GM19372 (cell line): ENCODE data around the gene KCTD14.
"Not testable (repeated sequence)": the region's sequence is repeated elsewhere in the genome, so short reads cannot be mapped to it uniquely, and the experiment has no call there.

ENCODE experiments used
- ATAC-seq: cut with Tn5 transposase; IDR thresholded peaks from one replicate; pipeline ENCODE4 v1.9.1; 2021; ENCODE audit warnings: mild to moderate bottlenecking, low read depth, moderate library complexity; ENCODE audit not compliant: unreplicated experiment

The KCTD14 gene, protein sequence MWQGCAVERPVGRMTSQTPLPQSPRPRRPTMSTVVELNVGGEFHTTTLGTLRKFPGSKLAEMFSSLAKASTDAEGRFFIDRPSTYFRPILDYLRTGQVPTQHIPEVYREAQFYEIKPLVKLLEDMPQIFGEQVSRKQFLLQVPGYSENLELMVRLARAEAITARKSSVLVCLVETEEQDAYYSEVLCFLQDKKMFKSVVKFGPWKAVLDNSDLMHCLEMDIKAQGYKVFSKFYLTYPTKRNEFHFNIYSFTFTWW

DNA sequence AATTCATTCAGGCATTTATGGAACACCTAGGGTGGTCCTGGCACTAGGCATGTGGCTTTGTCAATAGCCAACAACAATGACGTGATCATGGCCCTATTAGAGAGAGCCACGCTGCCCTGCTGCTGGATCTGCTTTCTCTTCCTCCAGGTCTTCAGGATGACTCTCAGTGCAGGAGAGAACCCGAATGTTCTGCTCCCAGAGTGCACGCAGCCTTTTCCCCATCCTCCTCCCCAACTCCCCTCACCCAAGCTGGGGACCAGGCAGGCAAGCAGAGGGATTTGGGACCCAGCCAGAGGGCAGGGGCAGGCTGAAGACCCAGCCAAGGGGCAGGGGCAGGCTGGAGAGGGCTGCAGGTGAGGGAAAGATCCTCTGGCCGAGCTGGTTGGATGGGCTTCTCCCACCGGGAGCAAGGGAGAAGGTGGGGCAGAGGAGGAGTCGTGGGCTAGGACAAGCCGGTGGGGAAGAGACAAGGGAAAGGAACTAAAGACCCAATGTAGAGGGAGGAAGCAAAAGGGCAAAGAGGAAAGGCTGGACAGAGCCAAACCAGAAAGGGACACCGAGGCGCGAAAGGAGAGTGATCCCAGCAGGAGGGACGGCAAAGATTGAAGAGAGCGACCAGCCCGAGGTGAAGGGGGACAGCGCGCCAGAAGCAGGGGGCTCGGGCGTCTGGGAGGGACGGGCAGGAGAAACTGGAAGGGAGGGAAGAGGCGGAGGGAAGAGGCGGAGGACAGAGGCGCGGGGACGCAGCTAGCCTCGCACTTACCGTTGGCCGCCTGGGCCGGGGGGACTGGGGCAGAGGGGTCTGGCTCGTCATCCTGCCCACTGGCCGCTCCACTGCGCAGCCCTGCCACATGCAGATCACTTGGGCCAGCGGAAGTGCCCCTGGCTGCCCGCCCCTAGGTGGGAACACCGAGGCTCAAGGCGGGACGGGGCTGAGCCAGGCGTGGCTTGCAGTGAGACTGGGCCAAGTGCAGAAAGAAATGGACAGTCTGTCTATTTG lies at the start of gene KCTD14:
Gene KCTD14 (minus strand): TSS at position 880 of the 1,000 bp plus-strand sequence. CDS start 27 bp downstream, at position 853.
- no peak for ATAC-seq

DNA sequence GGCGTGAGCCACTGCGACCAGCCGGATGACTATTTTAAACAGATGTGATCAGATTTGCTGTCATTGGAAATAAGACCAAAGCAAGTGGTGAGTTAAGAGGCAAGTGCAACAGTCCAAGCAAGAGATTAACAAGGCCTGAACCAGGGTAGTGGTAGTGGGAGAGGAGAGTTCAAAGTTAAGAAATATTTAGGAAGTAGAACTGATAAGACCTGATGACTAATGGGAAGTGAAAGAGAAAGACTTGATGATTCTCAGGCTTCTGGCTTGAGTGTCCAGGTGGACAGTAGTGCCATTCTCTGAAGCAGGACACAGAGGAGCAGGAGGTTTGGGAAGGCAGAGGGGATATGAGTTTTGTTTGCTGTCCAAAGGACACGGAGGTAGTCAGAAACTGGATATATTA lies 49.4 kb upstream of the KCTD14 start:
- no peak for ATAC-seq

DNA sequence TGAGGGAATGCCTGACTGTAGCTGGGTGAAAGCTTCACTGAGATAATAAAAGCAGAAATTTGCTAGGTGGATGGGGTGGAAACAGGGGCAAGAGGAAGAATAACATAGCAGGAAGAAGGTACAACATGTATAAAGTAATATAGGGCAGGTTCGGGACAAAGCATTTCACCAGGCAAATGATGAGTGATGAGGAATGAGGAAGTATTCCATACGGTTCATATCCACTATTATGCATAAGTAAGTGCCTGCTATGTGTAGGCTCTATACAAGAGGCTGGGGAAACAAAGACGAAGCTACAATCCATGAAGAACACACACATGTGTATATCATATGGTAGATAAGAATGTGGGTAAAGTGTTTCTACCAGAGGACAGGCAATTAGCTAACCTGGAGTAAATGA lies 48.6 kb upstream of the KCTD14 start:
- no peak for ATAC-seq

DNA sequence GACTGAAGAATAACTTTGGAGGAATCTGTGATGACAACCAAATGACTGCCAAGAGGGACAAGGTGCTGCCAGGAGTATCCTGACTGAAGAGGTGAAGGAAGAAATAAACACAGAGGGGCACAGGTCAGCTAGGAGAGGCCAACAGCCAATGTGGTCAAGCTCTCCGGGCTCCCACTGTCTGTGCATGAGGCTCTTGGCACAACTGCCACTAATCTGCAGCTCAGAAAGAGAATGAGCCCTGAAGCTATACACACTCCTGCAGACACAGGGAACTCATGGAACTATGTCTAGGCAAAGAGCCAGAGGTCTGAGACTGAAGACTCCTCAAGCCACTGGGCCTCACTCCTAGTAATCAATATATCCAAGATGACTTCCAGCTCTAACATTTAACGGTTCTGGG lies 47.5 kb upstream of the KCTD14 start:
- ATAC-seq, result no peak

DNA sequence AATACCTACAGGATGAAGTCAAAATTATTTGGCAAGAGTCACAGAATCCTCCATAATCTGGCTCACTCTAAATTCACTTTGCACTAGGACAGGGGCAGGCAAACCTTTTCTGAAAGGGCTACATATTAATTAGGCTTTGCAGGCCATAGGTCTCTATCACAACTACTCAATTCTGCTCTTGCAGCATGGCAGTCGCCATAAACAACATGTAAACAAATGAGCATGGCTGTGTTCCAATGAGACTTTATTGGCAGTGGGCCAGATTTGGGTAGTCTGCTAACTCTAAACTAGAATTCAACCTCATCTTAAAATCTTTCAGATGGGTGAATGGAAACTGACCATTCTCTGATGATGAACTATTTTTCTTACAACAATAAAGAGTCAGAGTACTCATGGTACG lies 46.4 kb upstream of the KCTD14 start:
- ATAC-seq, result no peak

DNA sequence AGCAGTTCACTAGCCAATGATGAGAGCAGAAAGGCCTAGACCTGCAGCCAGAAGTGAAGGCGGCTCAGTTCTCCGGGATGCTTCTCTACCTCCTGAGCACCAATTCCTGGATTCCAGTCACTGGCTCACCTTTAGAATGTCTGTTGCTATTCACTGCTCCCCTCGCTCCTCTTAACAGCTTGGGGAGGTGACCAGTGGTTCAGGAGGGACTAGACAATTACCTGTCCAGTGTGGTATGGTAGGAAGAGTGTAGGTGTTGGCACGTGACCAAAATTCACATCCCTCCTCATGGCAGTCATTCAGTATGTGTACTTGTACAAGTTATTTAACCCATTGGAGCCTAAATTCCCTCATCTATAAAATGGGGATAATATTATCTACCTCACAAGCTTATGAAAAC lies 44.6 kb upstream of the KCTD14 start:
- no peak for ATAC-seq

DNA sequence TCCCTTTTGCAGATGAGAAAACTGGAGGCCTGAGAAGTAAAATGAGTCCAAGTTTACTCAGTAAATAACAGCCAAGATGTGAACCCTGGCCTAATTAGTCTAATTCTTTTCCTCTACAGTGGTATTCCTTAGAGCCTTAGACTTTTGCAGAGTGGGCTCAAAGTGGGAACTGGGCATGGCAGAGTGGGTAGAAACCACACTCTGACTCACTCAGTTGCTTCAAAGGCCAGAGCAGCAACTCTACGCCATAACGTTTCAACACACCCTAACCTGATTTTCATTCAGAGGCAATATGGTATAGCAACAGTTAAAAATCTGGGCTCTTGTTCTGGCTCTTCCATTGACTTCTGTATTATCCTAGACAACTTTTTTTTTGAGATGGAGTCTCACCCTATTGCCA lies 43.4 kb upstream of the KCTD14 start:
- no peak for ATAC-seq

DNA sequence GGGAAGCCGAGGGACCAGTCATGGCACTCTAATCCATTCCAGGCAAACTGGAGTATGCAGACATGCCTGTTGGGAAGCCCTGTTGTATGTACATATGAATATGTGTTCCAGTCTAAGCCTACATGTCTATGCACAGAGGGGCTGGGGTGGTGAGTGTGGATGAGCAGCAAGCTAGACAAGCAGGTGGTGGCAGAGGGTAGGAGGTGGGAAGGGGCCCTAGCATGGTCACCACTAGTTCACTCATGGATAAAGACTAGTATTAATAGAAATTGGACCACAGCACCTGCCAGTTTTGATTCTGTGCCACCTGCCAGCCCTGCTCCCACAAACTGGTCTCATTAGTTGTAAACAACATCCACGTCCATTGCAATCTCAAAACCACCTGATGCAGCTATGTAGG lies 42.1 kb upstream of the KCTD14 start:
- no peak for ATAC-seq

DNA sequence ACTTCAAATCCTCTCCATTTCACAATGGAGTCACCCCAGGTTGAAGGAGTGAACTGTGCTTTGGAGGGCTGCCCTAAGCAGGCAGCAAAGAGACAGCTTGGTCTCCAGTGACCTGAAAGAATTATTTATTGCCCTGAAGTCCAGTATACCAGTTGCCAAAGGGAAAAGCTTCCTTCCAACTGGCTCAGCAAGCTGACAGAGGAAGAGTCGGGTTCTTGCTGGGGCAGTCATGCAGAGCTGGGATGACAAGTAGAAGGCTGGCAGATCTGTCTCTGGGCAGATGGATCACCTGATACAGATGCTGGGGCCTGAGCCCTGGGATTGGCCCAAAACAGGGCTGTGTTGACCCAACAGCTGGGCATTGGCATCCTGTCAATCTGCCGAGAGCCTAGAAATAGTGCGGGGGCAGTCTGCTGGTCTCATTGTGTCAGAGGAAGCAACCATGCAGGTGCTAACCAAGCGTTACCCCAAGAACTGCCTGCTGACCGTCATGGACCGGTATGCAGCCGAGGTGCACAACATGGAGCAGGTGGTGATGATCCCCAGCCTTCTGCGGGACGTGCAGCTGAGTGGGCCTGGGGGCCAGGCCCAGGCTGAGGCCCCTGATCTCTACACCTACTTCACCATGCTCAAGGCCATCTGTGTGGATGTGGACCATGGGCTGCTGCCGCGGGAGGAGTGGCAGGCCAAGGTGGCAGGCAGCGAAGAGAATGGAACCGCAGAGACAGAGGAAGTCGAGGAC lies 40.5 kb upstream of the KCTD14 start, which contains the start of gene THRSP:
Gene THRSP (plus strand): TSS at position 422 of the 742 bp plus-strand sequence. CDS start 21 bp downstream, at position 443.
- no peak for ATAC-seq

DNA sequence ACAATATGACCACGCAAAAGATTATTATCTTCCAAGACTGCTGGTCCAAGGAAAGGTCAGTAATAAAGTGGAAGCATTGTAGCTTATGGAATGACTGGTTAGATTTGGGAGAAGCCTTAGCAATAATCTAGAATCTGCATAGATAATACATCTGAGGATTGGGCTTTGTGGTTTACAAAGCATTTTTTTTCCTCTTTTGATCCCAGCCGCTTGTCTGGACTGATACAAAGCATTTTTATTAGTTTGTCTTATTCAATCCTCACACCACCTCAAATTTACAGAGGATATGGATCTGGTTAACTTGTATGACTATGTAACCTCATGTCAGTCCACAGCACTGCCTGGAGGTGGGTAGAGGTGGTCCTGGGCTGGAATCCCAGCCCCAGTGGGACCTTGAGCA lies 39.6 kb upstream of the KCTD14 start:
- ATAC-seq, result no peak

DNA sequence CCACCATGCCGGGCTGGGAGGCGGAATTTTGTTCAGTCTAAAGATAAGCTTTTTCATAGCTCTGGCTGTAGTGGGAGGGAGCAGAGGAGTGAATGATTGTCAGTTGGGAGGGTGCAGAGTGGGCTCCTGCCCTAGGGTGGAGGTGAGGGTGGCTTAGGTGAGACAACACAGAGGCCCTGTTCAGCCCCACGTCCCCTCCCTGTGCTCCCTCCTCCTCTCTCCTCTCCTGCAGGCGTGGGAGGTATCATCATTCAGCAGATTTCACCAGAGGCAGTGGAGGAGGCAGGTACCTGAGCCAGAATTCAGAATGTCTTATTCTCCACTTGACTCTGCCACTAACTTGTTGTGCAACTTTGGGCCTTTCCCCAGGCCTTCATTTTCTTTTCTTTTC lies 38.8 kb upstream of the KCTD14 start:
- no peak for ATAC-seq

DNA sequence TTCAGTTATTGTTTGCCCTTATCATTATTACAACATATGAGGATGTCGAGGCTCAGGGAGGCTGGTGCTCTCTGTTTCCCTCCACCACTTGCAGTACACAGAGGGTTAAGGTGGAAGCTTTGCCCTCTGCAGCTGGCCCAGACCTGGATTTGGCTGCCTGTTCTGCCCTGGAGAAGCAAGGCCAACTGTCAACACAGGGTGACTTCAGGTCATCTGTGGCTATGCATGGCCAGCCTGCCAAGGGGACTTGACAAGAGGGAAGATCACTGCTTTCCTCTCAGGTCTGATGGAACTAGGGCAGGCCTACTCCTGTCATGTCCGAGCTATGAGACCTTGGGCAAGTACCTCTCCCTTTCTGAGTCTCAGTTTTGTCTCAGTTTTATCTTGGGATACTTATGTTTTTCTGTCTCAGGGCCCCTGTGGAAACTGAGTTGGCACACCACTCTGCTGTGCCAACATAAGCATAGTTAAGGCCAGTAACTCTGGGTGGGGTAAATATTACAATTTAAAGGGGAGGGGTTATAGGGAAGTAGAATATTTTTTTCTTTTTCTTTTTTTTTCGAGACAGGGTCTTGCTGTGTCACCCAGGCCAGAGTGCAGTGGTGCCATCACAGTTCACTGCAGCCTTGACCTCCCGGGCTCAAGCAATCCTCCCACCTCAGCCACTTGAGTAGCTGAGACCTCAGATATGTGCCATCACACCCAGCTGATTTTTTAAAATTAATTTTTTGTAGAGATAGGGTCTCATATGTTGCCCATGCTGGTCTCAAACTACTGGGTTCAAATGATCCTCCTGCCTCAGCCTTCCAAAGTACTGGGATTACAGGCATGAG lies 38.2 kb upstream of the KCTD14 start:
- ATAC-seq, result no peak

DNA sequence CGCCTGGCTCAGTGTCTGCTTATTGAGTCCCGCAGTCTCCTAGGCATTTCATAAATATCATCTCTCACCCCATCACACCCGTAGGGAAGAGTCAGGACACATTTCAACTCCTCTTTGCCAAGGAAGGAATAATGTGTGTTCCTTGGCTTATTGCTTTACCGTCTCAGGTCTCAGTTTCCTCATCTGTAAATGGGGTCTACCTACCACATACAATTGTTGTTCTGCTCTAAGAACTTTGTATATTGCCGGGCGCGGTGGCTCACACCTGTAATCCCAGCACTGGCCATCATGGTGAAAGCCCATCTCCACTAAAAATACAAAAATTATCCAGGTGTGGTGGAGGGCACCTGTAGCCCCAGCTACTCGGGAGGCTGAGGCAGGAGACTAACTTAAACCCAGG lies 37.5 kb upstream of the KCTD14 start:
- no peak for ATAC-seq

DNA sequence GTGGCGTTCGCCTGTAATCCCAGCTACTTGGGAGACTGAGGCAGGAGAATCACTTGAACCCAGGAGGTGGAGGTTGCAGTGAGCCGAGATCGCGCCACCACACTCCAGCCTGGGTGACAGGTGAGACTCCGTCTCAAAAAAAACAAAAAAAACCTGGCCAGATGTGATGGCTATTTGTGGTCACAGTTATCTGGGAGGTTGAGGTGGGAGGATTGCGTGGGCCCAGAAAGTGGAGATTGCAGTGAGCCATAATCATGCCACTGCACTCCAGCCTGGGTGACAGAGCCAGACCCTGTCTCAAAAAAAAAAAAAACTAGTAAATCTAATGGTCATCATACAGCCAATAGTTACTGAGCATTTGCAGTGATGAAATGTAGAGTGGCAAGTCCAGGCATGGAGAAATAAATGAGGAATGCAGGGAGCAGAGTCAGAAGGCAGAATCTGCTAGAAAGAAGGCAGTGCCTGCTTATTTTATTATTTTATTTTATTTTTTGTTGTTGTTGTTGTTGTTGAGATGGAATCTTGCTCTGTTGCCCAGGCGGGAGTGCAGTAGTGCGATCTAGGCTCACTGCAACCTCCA lies 36.8 kb upstream of the KCTD14 start:
- not testable (repeated sequence) for ATAC-seq

DNA sequence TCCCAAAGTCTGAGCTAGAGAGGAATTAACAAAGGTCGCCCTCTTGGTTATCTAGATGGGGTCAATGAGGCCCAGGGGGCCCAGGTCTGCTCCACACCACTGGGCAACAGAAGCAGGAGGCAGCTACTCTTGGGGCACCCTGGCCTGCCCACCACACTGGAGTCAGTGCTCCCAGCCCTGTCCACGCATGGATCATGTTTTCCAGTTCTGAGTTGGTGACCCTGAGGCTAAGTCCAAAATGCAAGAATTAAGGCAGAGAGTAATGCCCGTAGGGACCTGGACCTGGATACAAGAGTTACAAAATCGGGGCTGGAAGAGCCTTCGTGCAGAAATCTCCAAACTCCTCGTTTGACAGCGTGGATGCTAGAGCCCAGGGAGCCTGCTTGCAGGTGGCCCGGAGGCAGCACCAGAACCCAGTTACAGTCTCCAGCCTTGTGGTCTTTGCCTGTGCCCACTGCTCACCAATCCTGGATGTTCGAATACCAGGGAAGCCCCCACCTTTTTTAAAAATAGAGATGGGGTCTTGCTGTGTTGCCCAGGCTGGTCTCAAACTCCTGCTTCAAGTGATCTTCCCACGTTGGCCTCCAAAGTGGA lies 34.5 kb upstream of the KCTD14 start:
- no peak for ATAC-seq

DNA sequence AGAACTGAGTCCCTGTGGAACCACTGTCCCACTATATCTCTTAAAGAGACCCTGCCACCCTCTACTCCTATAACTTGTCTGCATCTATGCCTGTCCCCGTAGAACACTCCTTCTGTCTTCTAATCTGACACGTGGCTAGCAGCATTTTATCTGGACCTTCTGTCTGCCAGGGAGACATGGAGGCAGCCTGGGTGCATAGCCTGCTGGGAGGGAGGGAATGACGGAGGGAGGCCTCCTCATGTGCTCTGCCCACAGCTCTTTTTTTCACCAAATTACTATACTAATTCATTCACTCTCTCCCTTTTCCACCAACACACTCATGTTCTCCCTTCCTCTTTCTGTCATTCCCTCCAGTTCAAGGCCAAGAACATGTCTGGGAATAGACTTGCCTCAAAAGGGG lies 33.0 kb upstream of the KCTD14 start:
- ATAC-seq, result no peak

DNA sequence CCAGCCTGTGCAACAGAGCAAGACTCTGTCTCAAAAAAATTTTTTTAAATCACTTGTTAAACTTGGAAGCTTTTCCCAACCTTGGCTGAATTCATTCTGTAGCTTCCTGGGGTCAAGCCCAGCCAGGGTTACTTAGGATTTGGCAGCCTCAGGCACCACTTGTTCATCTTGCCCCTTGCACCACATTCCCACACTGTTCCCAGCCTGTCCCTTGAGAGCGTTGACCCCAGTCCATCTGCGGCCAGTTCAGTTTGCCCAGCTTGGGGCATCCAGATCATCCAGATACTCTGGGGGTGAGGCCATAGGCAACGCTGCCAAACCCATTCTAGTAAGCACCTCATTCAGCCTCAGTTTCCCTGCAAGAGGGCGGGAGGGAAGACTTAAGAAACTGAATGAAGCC lies 31.9 kb upstream of the KCTD14 start:
- no peak for ATAC-seq

DNA sequence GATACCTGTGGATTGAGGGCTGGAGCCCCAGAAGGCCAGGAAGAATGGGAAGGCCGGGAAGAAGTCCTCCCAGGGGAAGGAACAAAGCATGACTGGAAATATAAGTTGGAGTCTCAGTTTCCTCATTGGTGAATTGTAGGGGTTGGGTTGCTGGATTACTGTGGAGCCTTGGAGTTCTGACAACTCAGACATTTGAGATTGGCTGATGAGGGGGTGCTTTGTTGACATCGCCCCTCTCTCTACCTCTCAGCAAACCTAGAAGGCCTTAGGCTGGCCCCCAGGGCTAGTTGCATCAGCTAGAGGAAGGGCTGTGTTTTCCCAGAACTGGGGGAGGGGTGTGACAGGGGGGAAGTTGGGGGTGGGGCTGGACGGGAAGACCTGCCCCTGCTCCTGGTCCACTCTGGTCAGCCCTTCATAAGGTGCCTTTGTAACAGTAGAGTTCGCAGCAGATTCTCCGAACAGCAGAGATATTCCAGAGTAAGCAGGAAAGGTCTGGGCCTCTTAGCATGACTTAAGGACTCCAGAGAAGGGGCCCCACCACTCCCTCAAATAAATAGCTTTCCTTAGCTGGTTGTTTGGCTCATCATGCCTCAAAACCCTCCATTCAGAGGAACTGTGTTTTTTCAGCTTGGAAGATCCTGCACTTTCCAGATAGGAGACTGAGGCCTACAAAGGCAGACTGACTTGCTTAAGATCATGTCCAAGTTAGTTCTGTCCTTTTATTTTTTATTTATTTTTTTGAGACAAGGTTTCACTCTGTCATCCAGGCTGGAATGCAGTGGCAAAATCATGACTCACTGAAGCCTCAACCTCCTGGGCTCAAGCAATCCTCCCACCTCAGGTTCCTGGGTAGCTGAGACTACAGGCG lies 28.1 kb upstream of the KCTD14 start:
- ATAC-seq, result no peak
